A172 (cell line): ENCODE measurements around the gene ATP6V1F. TPM values are rescaled to one million over a fixed set of nuclear protein-coding genes. Genes with fewer than 3 reads are reported as not detected.
A peak's percentile ranks its signal among the peaks of the same experiment; 100 is the strongest.
"Not testable (repeated sequence)": the region's sequence is repeated elsewhere in the genome, so short reads cannot be mapped to it uniquely, and the experiment has no call there.

ENCODE experiments used
- DNase-seq: peaks from one replicate; pipeline ENCODE4 v3.0.0-alpha.2; 2015; ENCODE audit warnings: low spot score
- total RNA-seq: library from RNA; depleted of rRNA; stranded (reverse); fragments of >200 nt; shearing (Covaris generic); gene quantifications from 2 replicates; pipeline ENCODE4 v1.2.3, GENCODE V29; 2014

Gene ATP6V1F
- total RNA-seq, 1 experiment from 2014 or later, result 171 TPM

- DNase-seq, result no peak
Observed at GRCh38 chr7:128900237-128900636, 37.6 kb downstream of the ATP6V1F start.

- peak; percentile 33 for DNase-seq
Observed at GRCh38 chr7:128902761-128903585, 40.3 kb downstream of the ATP6V1F start.

DNA sequence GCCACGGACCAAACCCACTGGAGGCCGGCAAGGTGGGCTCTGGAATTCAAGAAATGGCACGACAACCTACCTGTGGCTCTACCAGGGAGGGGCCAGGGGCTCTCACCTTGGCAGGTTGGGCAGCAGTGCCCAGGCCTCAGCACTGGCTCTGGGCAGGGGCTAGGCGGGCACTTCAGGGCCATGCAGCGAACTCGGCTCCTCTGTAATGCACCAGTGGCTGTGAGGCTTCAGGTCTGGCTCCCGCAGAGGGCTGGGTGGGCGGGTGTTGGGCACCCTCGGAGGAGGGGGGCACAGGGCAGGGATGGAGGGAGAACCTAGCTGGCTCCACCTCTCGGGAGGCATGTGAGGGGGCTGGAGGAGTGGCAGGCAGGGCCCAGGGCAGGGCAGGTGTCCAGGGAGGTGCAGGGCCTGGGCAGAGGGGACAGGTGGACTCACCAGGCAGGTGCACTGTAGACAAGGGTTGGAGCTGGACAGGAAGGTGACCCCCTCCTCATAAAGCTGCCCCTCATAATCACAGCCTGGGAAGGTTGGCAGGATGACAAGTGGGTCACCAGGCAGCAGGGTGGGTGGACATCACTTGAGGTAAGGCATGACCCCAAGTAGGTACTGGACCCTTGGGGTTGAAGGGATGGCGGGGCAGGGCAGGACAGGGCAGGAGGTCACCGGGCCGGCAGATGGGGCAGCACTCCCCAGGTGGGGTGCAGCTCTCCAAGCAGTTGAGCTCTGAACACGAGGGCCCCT, 41.1 kb downstream of the ATP6V1F start:
- DNase-seq, result no peak

DNA sequence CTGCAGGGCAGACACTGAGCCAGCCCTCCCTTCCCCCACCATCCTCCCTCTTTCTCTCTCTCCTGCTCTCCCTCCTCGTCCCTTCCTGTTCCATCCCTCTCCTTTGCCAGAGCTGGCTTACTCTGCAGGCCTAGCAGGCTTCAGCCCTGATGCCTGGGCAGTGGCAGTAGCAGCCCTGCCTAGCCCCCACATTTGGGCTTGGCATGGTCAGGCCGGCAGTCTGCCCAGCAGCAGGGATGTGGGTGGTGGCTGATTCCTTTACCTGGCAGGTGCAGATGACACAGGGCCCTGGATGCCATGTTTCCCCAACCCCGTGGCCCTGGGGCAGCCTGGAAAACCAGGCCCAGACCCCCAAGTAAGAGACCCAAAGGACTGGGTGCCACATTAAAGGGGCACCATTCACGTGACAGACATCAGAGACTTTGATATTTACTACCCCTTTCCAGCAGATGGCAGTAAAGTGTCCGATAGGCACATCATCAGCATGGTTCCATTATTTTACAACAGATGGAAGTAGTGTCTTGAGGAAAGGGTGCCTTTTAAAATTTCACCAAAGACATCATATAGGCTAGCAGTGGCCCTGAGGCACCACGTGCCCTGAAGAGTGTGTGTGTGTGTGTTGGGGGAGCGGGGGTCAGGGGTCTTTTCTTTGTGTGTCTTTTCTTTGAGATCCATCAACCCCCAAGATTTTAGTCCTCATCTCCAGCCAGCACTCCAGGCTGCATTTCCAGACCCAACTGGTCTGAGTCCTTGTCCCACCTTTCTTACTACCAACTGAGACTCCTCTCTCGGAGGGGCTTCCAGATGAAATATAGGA, 41.9 kb downstream of the ATP6V1F start:
- DNase-seq, result peak; percentile 52

DNA sequence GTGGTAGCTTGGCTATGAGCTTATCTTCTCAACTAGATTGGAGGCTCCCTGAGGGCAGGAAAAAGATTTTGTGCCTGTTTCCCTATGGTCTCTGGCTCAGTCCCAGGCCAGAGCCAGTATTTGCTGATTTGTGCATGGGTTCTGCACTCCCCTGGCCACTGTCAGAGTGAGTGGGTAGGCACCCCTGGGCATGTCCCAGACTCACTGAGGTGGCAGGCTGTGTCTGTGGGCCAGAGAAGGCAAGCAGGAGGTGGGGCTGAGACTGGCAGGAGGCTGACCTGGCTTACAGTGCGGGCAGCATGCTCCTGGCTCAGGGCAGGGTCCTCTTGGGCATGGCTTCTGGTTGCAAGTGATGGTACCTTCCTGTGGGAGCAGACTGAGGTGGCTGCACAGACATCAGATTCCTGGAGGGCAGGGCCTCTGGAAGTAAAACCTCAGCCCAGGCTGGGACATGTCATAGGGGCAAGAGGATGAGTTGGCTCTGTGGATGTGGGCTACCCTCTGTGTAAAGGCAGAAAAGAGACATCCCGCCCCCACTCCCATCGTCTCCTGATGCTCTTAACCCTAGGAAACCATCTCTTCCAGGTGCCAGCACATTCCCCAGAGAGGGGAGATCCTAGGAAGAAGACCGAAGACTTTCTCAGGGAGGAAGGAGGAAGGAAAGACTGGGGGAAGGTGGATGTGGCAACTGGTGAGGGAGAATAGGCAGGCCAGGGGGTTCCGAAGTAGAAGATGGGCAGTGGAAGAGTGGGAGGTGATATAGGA, 43.5 kb downstream of the ATP6V1F start:
- no peak for DNase-seq

- no peak for DNase-seq
Observed at GRCh38 chr7:128906766-128907559, 44.3 kb downstream of the ATP6V1F start.

- no peak for DNase-seq
Observed at GRCh38 chr7:128908750-128909624, 46.3 kb downstream of the ATP6V1F start.

DNA sequence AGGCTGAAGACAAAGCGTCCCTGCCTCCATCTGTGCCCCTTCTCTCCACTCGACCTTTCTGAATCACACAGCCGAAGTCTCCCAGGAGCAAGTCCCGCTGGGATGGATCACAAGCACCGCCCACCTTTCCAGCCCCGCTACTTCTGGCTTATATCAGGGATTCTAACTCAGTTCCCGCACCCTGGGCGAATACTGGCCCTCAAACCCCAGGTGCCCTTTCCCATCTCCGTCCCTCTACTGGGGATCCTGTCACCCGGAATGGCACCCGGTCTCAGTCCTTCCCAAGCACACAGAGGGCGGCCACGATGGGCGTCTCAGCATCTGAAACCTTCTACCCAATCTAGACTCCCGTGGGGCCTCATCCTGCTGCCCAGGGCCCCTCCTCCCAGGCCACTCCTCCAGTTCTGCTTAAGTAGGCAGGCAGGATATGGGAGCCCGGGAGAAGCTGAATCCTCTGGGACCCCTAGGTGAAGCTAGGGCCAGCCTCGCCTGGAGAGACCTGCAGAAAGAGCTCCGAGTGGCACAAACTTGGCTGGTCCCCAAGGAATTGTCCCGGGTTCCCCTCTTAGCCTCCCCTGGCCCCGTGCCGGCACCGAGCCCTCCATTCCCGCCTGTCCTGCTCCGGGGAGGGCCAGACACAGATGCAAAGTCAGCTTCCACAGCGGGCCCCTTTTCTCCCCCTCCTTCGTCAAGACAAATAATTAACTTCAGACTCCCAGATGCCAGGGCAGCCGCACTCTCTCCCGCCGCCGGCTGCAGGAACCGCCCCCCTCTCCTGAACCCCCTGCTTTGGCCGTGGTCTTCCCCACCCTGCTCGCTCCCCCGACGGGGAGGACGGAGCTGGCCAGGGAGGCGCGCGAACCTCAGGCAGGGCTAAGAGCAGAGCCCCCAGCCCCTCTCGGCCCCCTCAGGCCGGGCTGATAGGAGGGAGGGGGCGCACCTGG, 47.2 kb downstream of the ATP6V1F start:
- no peak for DNase-seq

DNA sequence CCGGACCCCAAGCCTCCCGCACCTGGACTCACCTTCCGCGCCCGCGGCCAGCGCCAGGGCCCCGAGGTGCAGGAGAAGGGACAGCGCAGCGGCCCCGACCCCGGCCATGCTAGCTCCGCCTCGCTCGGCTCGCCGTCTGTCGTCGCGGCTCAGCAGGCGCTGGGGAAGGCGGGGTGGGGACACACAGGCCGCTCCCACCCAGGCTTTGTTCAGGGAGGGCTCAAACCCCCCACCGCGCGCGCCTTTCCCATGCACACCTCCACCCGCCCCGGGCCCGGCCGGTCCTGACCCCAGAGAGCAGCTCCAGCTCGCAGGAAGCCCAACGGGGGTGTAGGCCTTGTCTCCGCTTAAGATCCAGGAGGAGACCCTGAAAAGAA, 47.9 kb downstream of the ATP6V1F start, which contains the start of gene KCP:
Gene KCP, minus strand, starts transcription at position 141 of the 377 bp plus-strand sequence. Its CDS starts 33 bp downstream, at position 108.
- no peak for DNase-seq

GRCh38 chr7:128911423-128912031, 48.9 kb downstream of the ATP6V1F start:
- no peak for DNase-seq

DNA sequence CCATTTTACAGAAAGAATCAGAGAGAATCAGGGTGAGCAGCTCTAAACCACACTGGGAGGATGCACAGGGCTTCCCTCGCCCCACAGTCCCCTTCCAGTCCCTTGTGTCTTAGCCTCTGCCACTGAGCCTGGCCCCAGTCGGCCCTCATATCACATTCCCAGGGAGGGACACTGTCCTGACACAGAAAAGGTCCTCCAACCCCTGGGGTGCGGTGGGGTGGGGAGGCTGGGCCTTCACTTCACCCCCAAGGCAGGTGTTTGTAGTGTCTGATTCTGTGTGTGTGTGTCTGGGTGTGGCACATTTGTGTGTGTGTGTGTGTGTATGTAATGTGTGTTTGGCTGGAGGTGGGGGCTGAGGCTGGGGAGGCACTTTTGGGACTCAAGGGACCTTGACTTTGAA, 49.6 kb downstream of the ATP6V1F start:
- DNase-seq, result no peak

GRCh38 chr7:128912709-128913495, 50.2 kb downstream of the ATP6V1F start:
- DNase-seq, result not testable (repeated sequence)

DNA sequence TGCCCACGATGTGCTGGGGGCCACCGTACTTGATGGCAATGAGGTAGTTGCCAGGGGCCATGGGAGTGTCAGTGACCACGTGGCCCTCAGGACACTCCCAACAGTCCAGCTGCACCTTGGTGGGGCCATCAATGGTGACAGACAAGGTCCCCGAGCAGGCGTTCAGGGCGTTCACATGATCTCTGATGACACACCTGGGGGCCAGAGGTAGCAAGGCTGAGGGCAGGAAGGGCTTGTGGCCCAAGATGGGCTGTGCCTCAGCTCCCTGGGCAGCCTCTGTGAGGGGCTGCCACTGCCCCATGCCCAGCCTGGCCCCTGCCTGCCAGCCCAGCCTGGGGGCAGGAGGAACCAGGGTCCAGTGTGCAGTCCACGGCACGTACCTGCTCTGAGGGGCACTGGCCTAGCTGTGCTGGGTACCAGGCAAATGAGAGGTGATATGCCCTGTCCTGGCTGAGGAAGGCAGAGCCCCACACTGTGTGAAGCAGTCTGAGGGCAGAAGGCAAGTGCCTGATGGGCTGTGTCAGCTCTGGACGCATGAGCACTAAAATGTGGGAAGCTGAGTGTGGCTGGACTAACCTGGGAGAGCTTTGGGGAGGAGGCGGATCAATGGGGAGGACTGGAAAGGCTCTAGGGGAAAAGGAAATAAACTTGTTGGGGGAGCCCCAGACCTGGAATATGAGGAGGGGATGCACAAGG, 51.4 kb downstream of the ATP6V1F start:
- no peak for DNase-seq

DNA sequence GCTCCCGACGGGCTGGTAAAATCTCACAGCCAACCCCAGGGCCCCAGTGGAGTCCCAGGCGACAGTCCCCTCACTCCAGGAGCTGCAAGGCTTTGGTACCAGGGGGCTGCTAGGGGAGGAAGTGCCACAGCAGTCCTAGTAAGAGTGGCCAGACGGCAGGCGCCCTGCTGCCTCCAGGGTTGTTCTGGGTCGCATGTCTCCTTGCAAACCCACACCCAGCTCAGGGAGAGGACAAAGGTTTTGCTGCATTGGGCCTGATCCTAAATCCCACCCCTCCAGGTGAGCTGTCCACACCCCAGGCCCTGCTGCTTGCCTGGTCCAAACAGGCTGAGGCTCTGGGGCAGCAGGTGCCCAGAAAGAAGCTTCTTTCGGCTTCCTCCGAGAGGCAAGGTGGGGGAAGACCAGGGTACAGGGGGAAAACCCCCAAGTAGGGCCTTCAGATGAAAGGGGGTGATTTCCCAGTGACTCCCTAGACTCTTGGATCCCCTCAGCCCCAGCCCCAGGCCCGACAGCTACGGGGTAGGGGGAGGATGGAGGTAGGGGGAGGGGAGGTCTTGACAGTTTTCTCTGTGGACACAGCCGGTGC, 52.0 kb downstream of the ATP6V1F start:
- no peak for DNase-seq

- DNase-seq, result no peak
Observed at GRCh38 chr7:128915271-128915819, 52.7 kb downstream of the ATP6V1F start.
